Activated CD8-positive, alpha-beta T cell treated with anti-CD3 and anti-CD28 coated beads for 36 hours (primary cell): ENCODE measurements around the gene TRNT1. TPM values are rescaled to one million over a fixed set of nuclear protein-coding genes. Genes with fewer than 3 reads are reported as not detected.

ENCODE experiments used
- ATAC-seq: fragments of 200-7000 bp; cut with Tn5 transposase; one replicate; pipeline ENCODE4 v1.10.0; 2021; ENCODE audit warnings: mild to moderate bottlenecking, moderate library complexity
- CTCF ChIA-PET: fragments of 350-600 bp; sonication (Branson Sonifier 250); formaldehyde crosslinking; loops from one replicate; lab custom pipeline; 2021; ENCODE audit warnings: antibody characterized with exemption; lab: Charles Lee
- POLR2A ChIA-PET: fragments of 350-600 bp; sonication (Branson Sonifier 250); formaldehyde crosslinking; loops from one replicate; lab custom pipeline; 2021; ENCODE audit warnings: antibody characterized with exemption; lab: Charles Lee
- DNase-seq: peaks from one replicate; pipeline ENCODE4 v3.0.0-alpha.2; 2020
- H3K27ac Mint-ChIP-seq: one replicate; pipeline ENCODE4 v1.8.0; 2021; ENCODE audit warnings: mild to moderate bottlenecking, mixed read lengths
- H3K27me3 Mint-ChIP-seq: one replicate; pipeline ENCODE4 v1.8.0; 2021; ENCODE audit warnings: mixed read lengths
- H3K36me3 Mint-ChIP-seq: one replicate; pipeline ENCODE4 v1.8.0; 2021; ENCODE audit warnings: low read depth, mixed read lengths
- H3K4me1 Mint-ChIP-seq: one replicate; pipeline ENCODE4 v1.8.0; 2021; ENCODE audit warnings: low read depth, mixed read lengths
- H3K4me3 Mint-ChIP-seq: one replicate; pipeline ENCODE4 v1.8.0; 2021; ENCODE audit warnings: mild to moderate bottlenecking, moderate library complexity, mixed read lengths
- H3K9me3 Mint-ChIP-seq: one replicate; pipeline ENCODE4 v1.8.0; 2021; ENCODE audit warnings: mixed read lengths
- CTCF ChIP-seq: fragments of 200-600 bp; IDR thresholded peaks from one replicate; pipeline ENCODE4 v1.8.0; 2022; ENCODE audit warnings: antibody characterized with exemption, mild to moderate bottlenecking
- intact Hi-C: fragments of 100-400 bp; cut with micrococcal nuclease; formaldehyde crosslinking; loops from one replicate; pipeline ENCODE4 v1.10.0; 2022
- total RNA-seq, 2 experiments: library from RNA; stranded (reverse); gene quantifications; one replicate each; pipeline ENCODE4 v1.2.3, GENCODE V29; 2021

Gene TRNT1
- total RNA-seq, 2 experiments from 2014 or later = 44.9 to 45.8 TPM

DNA sequence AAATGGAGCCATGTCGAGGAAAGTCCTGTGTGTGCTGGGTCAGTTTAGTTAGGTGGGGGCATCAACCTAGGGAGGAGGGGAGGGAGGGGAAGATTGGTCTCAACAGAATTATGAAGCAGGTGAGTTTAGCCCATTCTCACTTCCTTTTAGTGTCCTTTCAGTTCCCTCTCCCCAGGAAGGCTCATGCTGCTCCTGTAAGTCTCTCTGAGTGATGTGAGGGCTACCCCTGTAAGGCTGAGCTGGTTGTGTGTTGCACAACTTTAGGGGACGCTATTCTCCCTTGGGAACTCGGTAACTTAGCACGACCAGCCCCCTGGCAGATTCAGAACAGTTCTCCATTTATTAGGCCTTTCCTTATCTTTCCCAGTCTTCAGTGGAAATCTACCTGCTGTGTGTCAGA lies 37.7 kb upstream of the TRNT1 start:
- no peaks in the 10 kb centered on the region for H3K36me3 Mint-ChIP-seq
- no peaks in the 10 kb centered on the region for H3K4me1 Mint-ChIP-seq
- ATAC-seq (no peak), DNase-seq (no peak)
- ChIA-PET CTCF (no interaction called here), POLR2A (interaction anchor here (0.6 kb wide), 1 partner anchor 23 kb away, joined by 3 read pairs; no protein-coding TSS in a partner anchor)
- no peak overlapping the region for H3K4me3 Mint-ChIP-seq
- H3K27ac Mint-ChIP-seq = no peak overlapping the region
- no peaks in the 10 kb centered on the region for H3K9me3 Mint-ChIP-seq
- H3K27me3 Mint-ChIP-seq = no peaks in the 10 kb centered on the region
- intact Hi-C loops = no loop called here
- no peak for TF ChIP-seq CTCF

DNA sequence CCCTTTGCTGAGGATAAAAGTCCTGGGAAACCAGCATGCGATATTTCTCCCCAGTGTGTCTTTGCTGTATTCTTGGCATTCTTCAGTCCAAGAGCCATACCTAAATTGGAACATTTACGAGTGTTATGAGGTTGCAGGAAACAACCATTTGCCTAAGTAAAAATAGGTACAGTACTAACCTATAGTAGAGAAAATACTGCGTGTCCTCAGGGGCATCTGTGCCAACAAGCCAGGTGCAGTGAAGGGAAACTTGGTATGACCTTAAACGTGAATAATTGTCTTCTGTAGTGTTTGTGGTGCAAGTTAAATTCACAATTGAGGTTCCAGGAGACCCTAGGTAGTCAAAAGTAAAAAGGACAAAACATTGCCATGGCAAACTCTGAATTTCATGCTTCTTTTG lies 28.8 kb upstream of the TRNT1 start:
- ChIA-PET POLR2A (no interaction called here), CTCF (no interaction called here)
- H3K27me3 Mint-ChIP-seq = no peaks in the 10 kb centered on the region
- intact Hi-C loops = no loop called here
- H3K9me3 Mint-ChIP-seq = no peaks in the 10 kb centered on the region
- TF ChIP-seq CTCF = no peak
- H3K4me3 Mint-ChIP-seq = no peak overlapping the region
- no peak overlapping the region for H3K27ac Mint-ChIP-seq
- DNase-seq (no peak), ATAC-seq (no peak)
- H3K4me1 Mint-ChIP-seq = no peaks in the 10 kb centered on the region
- no peaks in the 10 kb centered on the region for H3K36me3 Mint-ChIP-seq

DNA sequence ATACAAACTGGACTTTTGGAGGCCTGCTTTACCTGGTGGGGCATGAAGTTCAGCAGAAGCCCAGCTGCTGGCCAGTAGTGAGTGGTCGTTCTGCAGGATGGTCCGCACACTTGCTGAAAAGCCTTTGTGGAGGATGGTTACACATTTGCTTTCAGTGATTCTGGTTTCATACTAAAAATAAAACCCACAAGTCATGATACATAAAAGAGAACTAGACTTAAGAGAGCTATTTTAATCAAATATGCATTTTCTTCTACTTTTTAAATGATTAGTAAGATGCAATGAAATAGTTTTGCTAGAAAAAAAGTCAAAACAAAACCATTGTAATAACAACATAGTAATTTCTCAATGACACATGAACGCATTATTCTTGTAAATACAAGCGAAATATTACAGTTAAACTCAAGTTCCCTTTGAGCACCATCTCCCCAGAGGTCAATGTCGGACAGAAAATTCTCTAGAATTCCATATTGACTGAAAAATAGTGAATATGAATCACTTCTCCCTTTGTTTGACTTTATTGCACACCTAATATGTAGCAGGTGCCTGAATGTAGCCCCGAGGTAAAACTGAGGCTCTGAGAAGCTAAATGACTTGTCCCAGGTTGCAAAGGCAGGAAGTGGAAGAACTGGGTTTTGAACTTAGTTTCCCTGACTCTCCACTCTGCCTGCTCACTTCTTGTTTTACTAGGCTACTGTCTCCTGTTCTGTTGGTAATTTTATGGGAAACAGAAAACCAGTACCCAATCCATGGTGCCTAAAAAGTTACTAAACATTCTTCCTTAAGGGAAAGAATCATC lies 24.9 kb upstream of the TRNT1 start:
- intact Hi-C loops = no loop called here
- Mint-ChIP-seq H3K27me3 (peaks cover 2% of the 10 kb centered on the region), H3K27ac (no peak overlapping the region), H3K9me3 (no peaks in the 10 kb centered on the region), H3K4me3 (no peak overlapping the region), H3K4me1 (no peaks in the 10 kb centered on the region), H3K36me3 (no peaks in the 10 kb centered on the region)
- DNase-seq = no peak
- CTCF ChIA-PET = no interaction called here
- no peak for ATAC-seq
- TF ChIP-seq CTCF = no peak
- POLR2A ChIA-PET = no interaction called here

DNA sequence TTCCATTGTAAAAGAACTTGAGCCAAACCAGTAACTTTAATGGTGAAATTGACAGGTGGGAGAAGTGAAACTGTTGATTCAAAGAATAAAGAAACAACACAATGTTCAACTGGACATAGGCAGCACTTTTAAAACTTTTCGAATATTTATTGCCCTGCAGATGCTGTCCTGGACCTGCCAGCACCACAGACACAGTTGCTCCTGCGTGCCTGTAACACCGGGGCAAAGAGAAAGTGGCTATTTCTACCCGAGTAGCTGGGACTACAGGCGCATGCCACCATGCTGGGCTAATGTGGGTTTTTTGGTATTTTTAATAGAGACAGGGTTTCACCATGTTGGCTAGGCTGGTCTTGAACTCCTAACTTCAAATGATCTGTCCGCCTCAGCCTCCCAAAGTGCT lies 24.0 kb upstream of the TRNT1 start:
- H3K9me3 Mint-ChIP-seq = no peaks in the 10 kb centered on the region
- intact Hi-C loops = no loop called here
- H3K4me1 Mint-ChIP-seq = no peaks in the 10 kb centered on the region
- ChIA-PET POLR2A (no interaction called here), CTCF (no interaction called here)
- ATAC-seq = no peak
- H3K27ac Mint-ChIP-seq = no peak overlapping the region
- TF ChIP-seq CTCF = no peak
- no peak overlapping the region for H3K4me3 Mint-ChIP-seq
- peaks cover 4% of the 10 kb centered on the region for H3K27me3 Mint-ChIP-seq
- no peaks in the 10 kb centered on the region for H3K36me3 Mint-ChIP-seq
- no peak for DNase-seq

DNA sequence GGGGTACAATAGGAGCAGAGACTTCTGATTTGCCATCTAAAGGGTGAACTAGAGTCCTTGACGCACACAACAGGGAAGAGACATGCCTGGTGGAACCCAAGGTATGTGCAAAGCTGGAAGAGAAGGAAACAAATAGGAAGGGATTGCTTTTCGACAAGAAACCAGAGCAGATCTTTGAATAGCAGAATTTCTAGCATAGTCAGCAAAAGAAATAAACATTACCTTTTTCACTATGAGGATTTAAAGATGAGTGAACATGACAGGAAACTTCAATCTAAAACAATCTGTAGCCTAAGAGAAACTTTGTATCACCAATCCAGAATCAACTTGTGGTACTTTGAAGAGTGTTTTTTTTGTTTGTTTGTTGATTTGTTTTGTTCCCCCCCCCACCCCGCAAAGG lies 21.5 kb upstream of the TRNT1 start:
- peaks cover 4% of the 10 kb centered on the region for H3K27me3 Mint-ChIP-seq
- no peaks in the 10 kb centered on the region for H3K36me3 Mint-ChIP-seq
- DNase-seq (no peak), ATAC-seq (no peak)
- CTCF ChIA-PET = no interaction called here
- no peaks in the 10 kb centered on the region for H3K9me3 Mint-ChIP-seq
- no peak overlapping the region for H3K27ac Mint-ChIP-seq
- H3K4me1 Mint-ChIP-seq = peaks cover 4% of the 10 kb centered on the region
- no peak overlapping the region for H3K4me3 Mint-ChIP-seq
- POLR2A ChIA-PET = interaction anchor here (0.5 to 0.7 kb wide), 2 partner anchors 1638 to 1903 kb away, joined by 3 read pairs; no protein-coding TSS in a partner anchor
- intact Hi-C loops = no loop called here
- TF ChIP-seq CTCF = no peak
